ENCODE measurements around the gene VAPA.

GRCh38 chr18:9905401-9905922, 8.4 kb upstream of the VAPA start:
- TF ChIP-seq FOXK2 (IDR thresholded peaks at IDR 0.05) (no peak), FOXA1 (IDR thresholded peaks at IDR 0.05) (no peak), ELF4 (IDR thresholded peaks at IDR 0.05) (no peak), LEF1 (IDR thresholded peaks at IDR 0.05; ENCODE audit: borderline replicate concordance) (no peak), FOXM1 (IDR thresholded peaks at IDR 0.05; ENCODE audit: borderline replicate concordance) (no peak), SUZ12 (IDR thresholded peaks at IDR 0.05) (no peak), NFRKB (IDR thresholded peaks at IDR 0.05) (no peak), SP1 (IDR thresholded peaks at IDR 0.05) (no peak), ZNF384 (IDR thresholded peaks at IDR 0.05) (no peak), TARDBP (IDR thresholded peaks at IDR 0.05) (no peak), BHLHE40 (IDR thresholded peaks at IDR 0.05; ENCODE audit: borderline replicate concordance) (no peak), PKNOX1 (IDR thresholded peaks at IDR 0.05) (no peak), CTBP1 (IDR thresholded peaks at IDR 0.05; ENCODE audit: borderline replicate concordance) (no peak)

Measured in HEK293T (cell line).